NCI-H1105 treated with DMSO at 0.1 percent for 48 hours (cell line): Measurements from ENCODE around the gene ITPRID2.

Source experiments
- DNase-seq: peaks from one replicate; lab custom pipeline; 2025; lab: John Stamatoyannopoulos, UW

Gene ITPRID2

GRCh38 chr2:181882246-181883020 is 9.1 kb upstream of the ITPRID2 start:
- DNase-seq: no peak

- no peak for DNase-seq
These were observed 6.9 kb upstream of the ITPRID2 start for GRCh38 chr2:181884601-181885000.

- DNase-seq: no peak
These were observed 6.4 kb upstream of the ITPRID2 start for GRCh38 chr2:181885096-181885495.

- DNase-seq: no peak
These were observed 5.3 kb upstream of the ITPRID2 start for GRCh38 chr2:181886192-181886591.

- DNase-seq: no peak
These were observed 4.5 kb upstream of the ITPRID2 start for GRCh38 chr2:181887045-181887444.

- no peak for DNase-seq
These were observed 1.8 kb upstream of the ITPRID2 start for GRCh38 chr2:181889776-181890175.

- no peak for DNase-seq
These were observed 1.3 kb upstream of the ITPRID2 start for GRCh38 chr2:181890271-181890670.

GRCh38 chr2:181891966-181892798 is 652 bp downstream of the ITPRID2 start:
- DNase-seq: peak; percentile 72

- peak; percentile 42 for DNase-seq
These were observed 1.4 kb downstream of the ITPRID2 start for GRCh38 chr2:181892799-181893435.

GRCh38 chr2:181894381-181894780 is 2.9 kb downstream of the ITPRID2 start:
- DNase-seq: no peak

- no peak for DNase-seq
These were observed 4.3 kb downstream of the ITPRID2 start for GRCh38 chr2:181895818-181896217.

GRCh38 chr2:181896286-181896685 is 4.8 kb downstream of the ITPRID2 start:
- no peak for DNase-seq

GRCh38 chr2:181900007-181900651 is 8.6 kb downstream of the ITPRID2 start:
- DNase-seq: no peak

GRCh38 chr2:181902625-181903024 is 11.1 kb downstream of the ITPRID2 start:
- no peak for DNase-seq

- peak; percentile 19 for DNase-seq
These were observed 12.6 kb downstream of the ITPRID2 start for GRCh38 chr2:181904022-181904632.

GRCh38 chr2:181907057-181907456 is 15.5 kb downstream of the ITPRID2 start:
- no peak for DNase-seq

- no peak for DNase-seq
These were observed 16.1 kb downstream of the ITPRID2 start for GRCh38 chr2:181907635-181908034.

- DNase-seq: no peak
These were observed 18.7 kb downstream of the ITPRID2 start for GRCh38 chr2:181910028-181910831.

GRCh38 chr2:181911830-181912229 is 20.3 kb downstream of the ITPRID2 start:
- DNase-seq: no peak

- DNase-seq: no peak
These were observed 23.6 kb downstream of the ITPRID2 start for GRCh38 chr2:181915102-181915501.
